WTC11 (cell line): ENCODE measurements around the gene SELENOW. TPM values are rescaled to one million over a fixed set of nuclear protein-coding genes. Genes with fewer than 3 reads are reported as not detected.

ENCODE experiments used
- ATAC-seq: fragments of 200-7000 bp; cut with Tn5 transposase; 2 replicates; pipeline ENCODE4 v1.10.0; 2021; ENCODE audit warnings: mild to moderate bottlenecking, moderate library complexity
- CTCF ChIA-PET: fragments of 300-600 bp; sonication (Branson Sonifier 250); formaldehyde crosslinking; loops from one replicate; lab custom pipeline; 2021; ENCODE audit warnings: antibody characterized with exemption; lab: Charles Lee
- POLR2A ChIA-PET: fragments of 350-600 bp; sonication (Branson Sonifier 250); formaldehyde crosslinking; loops from one replicate; lab custom pipeline; 2021; ENCODE audit warnings: antibody characterized with exemption; lab: Charles Lee
- DNase-seq: peaks from one replicate; pipeline ENCODE4 v3.0.0; 2021; ENCODE audit warnings: low spot score
- H3K27ac Mint-ChIP-seq: 2 replicates; pipeline ENCODE4 v1.8.0; 2021; ENCODE audit warnings: mixed read lengths
- H3K27me3 Mint-ChIP-seq: 2 replicates; pipeline ENCODE4 v1.8.0; 2021; ENCODE audit warnings: low read depth, mild to moderate bottlenecking, moderate library complexity, mixed read lengths
- H3K36me3 Mint-ChIP-seq: 2 replicates; pipeline ENCODE4 v1.8.0; 2021; ENCODE audit warnings: mixed read lengths
- H3K4me1 Mint-ChIP-seq: 2 replicates; pipeline ENCODE4 v1.8.0; 2022; ENCODE audit warnings: mixed read lengths
- H3K4me3 Mint-ChIP-seq: 2 replicates; pipeline ENCODE4 v1.8.0; 2021; ENCODE audit warnings: mild to moderate bottlenecking, moderate library complexity, mixed read lengths
- H3K9me3 Mint-ChIP-seq: 2 replicates; pipeline ENCODE4 v1.8.0; 2021; ENCODE audit warnings: mixed read lengths
- MYBL2 ChIP-seq: sonication (generic); formaldehyde crosslinking; IDR thresholded peaks from 2 replicates; pipeline ENCODE4 v1.8.1; 2023; ENCODE audit warnings: mild to moderate bottlenecking, moderate library complexity, missing genetic modification reagents
- NFATC4 ChIP-seq: fragments of 250-450 bp; sonication (Bioruptor Pico); IDR thresholded peaks from 2 replicates; pipeline ENCODE4 v1.9.0; 2021; ENCODE audit warnings: mild to moderate bottlenecking
- NFYB ChIP-seq: sonication (generic); formaldehyde crosslinking; conservative IDR thresholded peaks from 2 replicates; pipeline ENCODE4 v1.8.0; 2022; ENCODE audit warnings: low read depth, missing genetic modification reagents
- NR1H2 ChIP-seq: sonication (generic); formaldehyde crosslinking; IDR thresholded peaks from 2 replicates; pipeline ENCODE4 v1.9.0; 2021; ENCODE audit warnings: mild to moderate bottlenecking, moderate library complexity, missing genetic modification reagents
- RELA ChIP-seq: sonication (generic); formaldehyde crosslinking; IDR thresholded peaks from 2 replicates; pipeline ENCODE4 v1.8.1; 2022; ENCODE audit warnings: missing genetic modification reagents, mild to moderate bottlenecking, borderline replicate concordance
- SP1 ChIP-seq: sonication (generic); formaldehyde crosslinking; conservative IDR thresholded peaks from 2 replicates; pipeline ENCODE4 v1.8.1; 2022; ENCODE audit warnings: missing genetic modification reagents
- TEAD1 ChIP-seq: sonication (generic); formaldehyde crosslinking; IDR thresholded peaks from 2 replicates; pipeline ENCODE4 v1.8.0; 2022; ENCODE audit warnings: mild to moderate bottlenecking, missing genetic modification reagents
- TEAD4 ChIP-seq: sonication (generic); formaldehyde crosslinking; IDR thresholded peaks from 2 replicates; pipeline ENCODE4 v1.8.0; 2022; ENCODE audit warnings: mild to moderate bottlenecking, missing genetic modification reagents
- ZMAT4 ChIP-seq: fragments of 250-450 bp; sonication (Bioruptor Pico); IDR thresholded peaks from 2 replicates; pipeline ENCODE4 v1.9.0; 2021; ENCODE audit warnings: mild to moderate bottlenecking
- ZNF138 ChIP-seq: sonication (generic); formaldehyde crosslinking; conservative IDR thresholded peaks from 2 replicates; pipeline ENCODE4 v1.8.1; 2022; ENCODE audit warnings: mild to moderate bottlenecking, moderate library complexity, missing genetic modification reagents
- ZNF423 ChIP-seq: fragments of 250-450 bp; sonication (Bioruptor Pico); IDR thresholded peaks from 2 replicates; pipeline ENCODE4 v2.1.2; 2022; ENCODE audit warnings: mild to moderate bottlenecking, moderate library complexity
- total RNA-seq: library from RNA; stranded (reverse); gene quantifications from 3 replicates; pipeline ENCODE4 v1.2.3, GENCODE V29; 2021
- TF ChIP-seq, protein P1 (sequence below): sonication (generic); formaldehyde crosslinking; conservative IDR thresholded peaks from 2 replicates; pipeline ENCODE4 v1.8.1; 2023; ENCODE audit warnings: mild to moderate bottlenecking, low read depth, missing genetic modification reagents, moderate library complexity
- TF ChIP-seq, protein P2 (sequence below): sonication (generic); formaldehyde crosslinking; IDR thresholded peaks from 2 replicates; pipeline ENCODE4 v1.8.0; 2022; ENCODE audit warnings: mild to moderate bottlenecking, missing genetic modification reagents
- TF ChIP-seq, protein P3 (sequence below): sonication (generic); formaldehyde crosslinking; IDR thresholded peaks from 2 replicates; pipeline ENCODE4 v1.8.1; 2023; ENCODE audit warnings: mild to moderate bottlenecking, missing genetic modification reagents
- TF ChIP-seq, protein P4 (sequence below): sonication (generic); formaldehyde crosslinking; IDR thresholded peaks from 2 replicates; pipeline ENCODE4 v1.8.1; 2022; ENCODE audit warnings: mild to moderate bottlenecking, missing genetic modification reagents, moderate library complexity, borderline replicate concordance
- TF ChIP-seq, protein P5 (sequence below): sonication (generic); formaldehyde crosslinking; IDR thresholded peaks from 2 replicates; pipeline ENCODE4 v1.8.1; 2023; ENCODE audit warnings: mild to moderate bottlenecking, missing genetic modification reagents, borderline replicate concordance

Gene SELENOW
- total RNA-seq, 1 experiment from 2014 or later, result 391 TPM

DNA sequence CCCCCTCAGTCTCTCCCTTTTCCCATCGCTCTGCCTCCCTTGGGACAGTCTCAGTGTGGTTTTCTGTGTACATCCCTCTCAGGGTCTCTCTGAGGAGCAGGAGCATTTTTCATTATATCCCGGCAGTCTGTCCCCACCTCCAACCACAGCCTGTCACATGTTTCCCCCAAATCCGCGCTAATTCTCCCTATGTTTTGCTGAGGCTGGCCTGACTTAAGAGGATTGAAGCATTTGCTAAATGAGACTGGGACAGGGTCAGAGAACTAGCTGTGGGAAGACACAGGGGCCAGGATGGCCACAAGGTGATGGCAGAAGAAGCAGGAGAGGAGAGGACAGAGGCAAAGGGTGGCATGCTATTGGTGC is 20.4 kb downstream of the SELENOW start:
- ChIA-PET CTCF (interaction anchor here (1.4 to 1.9 kb wide), 3 partner anchors 33 to 70 kb away, joined by 4 to 10 read pairs (median 10); no protein-coding TSS in a partner anchor), POLR2A (no interaction called here)
- Mint-ChIP-seq H3K27me3 (no peaks in the 10 kb centered on the region), H3K36me3 (peaks cover 3% of the 10 kb centered on the region; the same call in 1 of the 2 replicates), H3K27ac (no peak overlapping the region), H3K4me1 (no peaks in the 10 kb centered on the region), H3K4me3 (no peak overlapping the region), H3K9me3 (peaks cover 6% of the 10 kb centered on the region)
- DNase-seq, result no peak
- no peak for ATAC-seq
- TF ChIP-seq NR1H2 (no peak), TEAD1 (CRISPR knock-in tag) (no peak), NFATC4 (CRISPR knock-in tag) (no peak), SP1 (CRISPR knock-in tag) (no peak), TEAD4 (CRISPR knock-in tag) (no peak), RELA (CRISPR knock-in tag) (no peak), NFYB (no peak), ZNF423 (CRISPR knock-in tag) (no peak), ZMAT4 (CRISPR knock-in tag) (no peak), MYBL2 (CRISPR knock-in tag) (no peak), ZNF138 (no peak)
- TF ChIP-seq, protein P1, sequence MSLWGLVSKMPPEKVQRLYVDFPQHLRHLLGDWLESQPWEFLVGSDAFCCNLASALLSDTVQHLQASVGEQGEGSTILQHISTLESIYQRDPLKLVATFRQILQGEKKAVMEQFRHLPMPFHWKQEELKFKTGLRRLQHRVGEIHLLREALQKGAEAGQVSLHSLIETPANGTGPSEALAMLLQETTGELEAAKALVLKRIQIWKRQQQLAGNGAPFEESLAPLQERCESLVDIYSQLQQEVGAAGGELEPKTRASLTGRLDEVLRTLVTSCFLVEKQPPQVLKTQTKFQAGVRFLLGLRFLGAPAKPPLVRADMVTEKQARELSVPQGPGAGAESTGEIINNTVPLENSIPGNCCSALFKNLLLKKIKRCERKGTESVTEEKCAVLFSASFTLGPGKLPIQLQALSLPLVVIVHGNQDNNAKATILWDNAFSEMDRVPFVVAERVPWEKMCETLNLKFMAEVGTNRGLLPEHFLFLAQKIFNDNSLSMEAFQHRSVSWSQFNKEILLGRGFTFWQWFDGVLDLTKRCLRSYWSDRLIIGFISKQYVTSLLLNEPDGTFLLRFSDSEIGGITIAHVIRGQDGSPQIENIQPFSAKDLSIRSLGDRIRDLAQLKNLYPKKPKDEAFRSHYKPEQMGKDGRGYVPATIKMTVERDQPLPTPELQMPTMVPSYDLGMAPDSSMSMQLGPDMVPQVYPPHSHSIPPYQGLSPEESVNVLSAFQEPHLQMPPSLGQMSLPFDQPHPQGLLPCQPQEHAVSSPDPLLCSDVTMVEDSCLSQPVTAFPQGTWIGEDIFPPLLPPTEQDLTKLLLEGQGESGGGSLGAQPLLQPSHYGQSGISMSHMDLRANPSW, result no peak
- TF ChIP-seq, protein P2, sequence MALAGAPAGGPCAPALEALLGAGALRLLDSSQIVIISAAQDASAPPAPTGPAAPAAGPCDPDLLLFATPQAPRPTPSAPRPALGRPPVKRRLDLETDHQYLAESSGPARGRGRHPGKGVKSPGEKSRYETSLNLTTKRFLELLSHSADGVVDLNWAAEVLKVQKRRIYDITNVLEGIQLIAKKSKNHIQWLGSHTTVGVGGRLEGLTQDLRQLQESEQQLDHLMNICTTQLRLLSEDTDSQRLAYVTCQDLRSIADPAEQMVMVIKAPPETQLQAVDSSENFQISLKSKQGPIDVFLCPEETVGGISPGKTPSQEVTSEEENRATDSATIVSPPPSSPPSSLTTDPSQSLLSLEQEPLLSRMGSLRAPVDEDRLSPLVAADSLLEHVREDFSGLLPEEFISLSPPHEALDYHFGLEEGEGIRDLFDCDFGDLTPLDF, result no peak
- TF ChIP-seq, protein P3, sequence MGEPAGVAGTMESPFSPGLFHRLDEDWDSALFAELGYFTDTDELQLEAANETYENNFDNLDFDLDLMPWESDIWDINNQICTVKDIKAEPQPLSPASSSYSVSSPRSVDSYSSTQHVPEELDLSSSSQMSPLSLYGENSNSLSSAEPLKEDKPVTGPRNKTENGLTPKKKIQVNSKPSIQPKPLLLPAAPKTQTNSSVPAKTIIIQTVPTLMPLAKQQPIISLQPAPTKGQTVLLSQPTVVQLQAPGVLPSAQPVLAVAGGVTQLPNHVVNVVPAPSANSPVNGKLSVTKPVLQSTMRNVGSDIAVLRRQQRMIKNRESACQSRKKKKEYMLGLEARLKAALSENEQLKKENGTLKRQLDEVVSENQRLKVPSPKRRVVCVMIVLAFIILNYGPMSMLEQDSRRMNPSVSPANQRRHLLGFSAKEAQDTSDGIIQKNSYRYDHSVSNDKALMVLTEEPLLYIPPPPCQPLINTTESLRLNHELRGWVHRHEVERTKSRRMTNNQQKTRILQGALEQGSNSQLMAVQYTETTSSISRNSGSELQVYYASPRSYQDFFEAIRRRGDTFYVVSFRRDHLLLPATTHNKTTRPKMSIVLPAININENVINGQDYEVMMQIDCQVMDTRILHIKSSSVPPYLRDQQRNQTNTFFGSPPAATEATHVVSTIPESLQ (CRISPR knock-in tag), result no peak
- TF ChIP-seq, protein P4, sequence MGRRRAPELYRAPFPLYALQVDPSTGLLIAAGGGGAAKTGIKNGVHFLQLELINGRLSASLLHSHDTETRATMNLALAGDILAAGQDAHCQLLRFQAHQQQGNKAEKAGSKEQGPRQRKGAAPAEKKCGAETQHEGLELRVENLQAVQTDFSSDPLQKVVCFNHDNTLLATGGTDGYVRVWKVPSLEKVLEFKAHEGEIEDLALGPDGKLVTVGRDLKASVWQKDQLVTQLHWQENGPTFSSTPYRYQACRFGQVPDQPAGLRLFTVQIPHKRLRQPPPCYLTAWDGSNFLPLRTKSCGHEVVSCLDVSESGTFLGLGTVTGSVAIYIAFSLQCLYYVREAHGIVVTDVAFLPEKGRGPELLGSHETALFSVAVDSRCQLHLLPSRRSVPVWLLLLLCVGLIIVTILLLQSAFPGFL (CRISPR knock-in tag), result no peak
- TF ChIP-seq, protein P5, sequence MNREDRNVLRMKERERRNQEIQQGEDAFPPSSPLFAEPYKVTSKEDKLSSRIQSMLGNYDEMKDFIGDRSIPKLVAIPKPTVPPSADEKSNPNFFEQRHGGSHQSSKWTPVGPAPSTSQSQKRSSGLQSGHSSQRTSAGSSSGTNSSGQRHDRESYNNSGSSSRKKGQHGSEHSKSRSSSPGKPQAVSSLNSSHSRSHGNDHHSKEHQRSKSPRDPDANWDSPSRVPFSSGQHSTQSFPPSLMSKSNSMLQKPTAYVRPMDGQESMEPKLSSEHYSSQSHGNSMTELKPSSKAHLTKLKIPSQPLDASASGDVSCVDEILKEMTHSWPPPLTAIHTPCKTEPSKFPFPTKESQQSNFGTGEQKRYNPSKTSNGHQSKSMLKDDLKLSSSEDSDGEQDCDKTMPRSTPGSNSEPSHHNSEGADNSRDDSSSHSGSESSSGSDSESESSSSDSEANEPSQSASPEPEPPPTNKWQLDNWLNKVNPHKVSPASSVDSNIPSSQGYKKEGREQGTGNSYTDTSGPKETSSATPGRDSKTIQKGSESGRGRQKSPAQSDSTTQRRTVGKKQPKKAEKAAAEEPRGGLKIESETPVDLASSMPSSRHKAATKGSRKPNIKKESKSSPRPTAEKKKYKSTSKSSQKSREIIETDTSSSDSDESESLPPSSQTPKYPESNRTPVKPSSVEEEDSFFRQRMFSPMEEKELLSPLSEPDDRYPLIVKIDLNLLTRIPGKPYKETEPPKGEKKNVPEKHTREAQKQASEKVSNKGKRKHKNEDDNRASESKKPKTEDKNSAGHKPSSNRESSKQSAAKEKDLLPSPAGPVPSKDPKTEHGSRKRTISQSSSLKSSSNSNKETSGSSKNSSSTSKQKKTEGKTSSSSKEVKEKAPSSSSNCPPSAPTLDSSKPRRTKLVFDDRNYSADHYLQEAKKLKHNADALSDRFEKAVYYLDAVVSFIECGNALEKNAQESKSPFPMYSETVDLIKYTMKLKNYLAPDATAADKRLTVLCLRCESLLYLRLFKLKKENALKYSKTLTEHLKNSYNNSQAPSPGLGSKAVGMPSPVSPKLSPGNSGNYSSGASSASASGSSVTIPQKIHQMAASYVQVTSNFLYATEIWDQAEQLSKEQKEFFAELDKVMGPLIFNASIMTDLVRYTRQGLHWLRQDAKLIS, result no peak
